NAMALWA (cell line): ENCODE data around the gene SMAD3.

Experiments
- DNase-seq: peaks from one replicate; pipeline ENCODE4 v3.0.0-alpha.2; 2015; ENCODE audit warnings: low spot score

The SMAD3 gene

DNA sequence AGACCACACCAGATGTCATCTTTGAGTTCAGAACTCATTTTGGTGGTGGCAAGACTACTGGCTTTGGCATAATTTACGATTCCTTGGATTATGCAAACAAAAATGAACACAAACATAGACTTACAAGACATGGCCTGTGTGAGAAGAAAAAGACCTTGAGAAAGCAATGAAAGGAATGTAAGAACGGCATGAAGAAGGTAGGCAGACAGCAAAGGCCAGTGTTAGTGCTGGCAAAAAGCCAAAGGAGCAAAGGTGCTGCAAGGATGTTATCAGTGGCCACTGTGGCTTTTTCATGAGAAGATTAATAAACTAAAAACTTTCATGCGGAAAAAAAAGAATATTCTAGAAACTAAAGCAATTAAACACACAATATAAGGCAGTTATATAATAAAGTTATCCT lies 167.2 kb downstream of the SMAD3 start:
- DNase-seq, result no peak

- peak; percentile 48 for DNase-seq
Observed at GRCh38 chr15:67240235-67241131, 175.1 kb downstream of the SMAD3 start.

DNA sequence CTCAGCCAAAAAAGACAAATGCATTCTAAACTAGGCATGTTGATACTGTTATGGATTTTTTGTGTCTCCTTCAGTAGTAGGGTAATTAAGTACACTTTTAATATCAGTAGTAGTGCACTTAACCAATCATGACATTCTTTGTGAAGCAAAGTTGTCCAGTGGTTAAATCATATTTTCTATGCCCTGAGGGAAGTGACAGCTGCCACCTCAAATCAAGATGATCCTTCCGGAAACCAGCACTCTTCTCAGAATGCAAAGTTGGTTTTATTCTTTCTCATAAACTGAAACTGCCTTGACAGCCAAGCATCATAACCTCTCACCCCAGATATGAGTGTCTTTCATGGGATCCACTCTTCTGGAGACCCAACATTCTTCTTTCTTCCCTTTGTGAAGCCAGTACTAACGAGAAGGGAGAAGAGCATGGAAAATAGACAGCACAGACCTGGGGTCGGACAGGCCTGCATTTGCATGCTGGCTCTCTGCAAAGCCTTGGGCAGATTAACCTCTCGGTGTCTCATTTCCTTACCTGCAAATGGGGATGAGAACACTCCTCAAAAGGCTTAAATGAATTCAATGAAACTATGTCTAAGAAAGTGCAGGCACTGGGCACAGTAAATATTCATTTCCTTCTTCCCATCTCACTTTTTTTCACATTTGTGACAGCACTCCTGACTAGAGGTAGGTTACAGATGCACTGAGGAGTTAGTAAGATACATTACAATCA lies 175.9 kb downstream of the SMAD3 start:
- DNase-seq, result peak; percentile 36

DNA sequence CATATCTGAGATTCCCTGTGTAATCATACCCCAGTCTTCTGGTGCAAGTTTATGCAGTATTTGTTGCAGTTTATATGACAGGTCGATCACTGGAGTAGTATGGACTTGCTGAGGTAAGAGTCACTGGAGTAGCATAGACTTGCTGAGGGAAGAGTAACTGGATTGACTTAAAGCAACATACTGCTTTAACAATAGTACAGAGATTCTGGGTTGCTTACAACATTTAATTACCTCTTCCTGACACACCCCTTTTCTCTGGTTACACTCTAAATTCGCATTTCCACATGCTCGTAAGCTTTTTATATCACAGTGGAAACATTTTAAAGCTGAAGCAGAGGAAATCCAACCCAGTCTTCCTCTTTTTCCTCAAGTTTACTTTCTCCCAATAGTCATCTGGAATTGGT lies 177.3 kb downstream of the SMAD3 start:
- DNase-seq, result no peak
